Adrenal gland (tissue), 12 donors: ENCODE measurements around the gene STAP2. TPM values are rescaled to one million over a fixed set of nuclear protein-coding genes. Genes with fewer than 3 reads are reported as not detected.
"Not testable (repeated sequence)": the region's sequence is repeated elsewhere in the genome, so short reads cannot be mapped to it uniquely, and the experiment has no call there.

Experiments
- DNase-seq, 7 donors: peaks; one replicate each; pipeline ENCODE4 v3.0.0-alpha.2; 2019 to 2020
- H3K27ac ChIP-seq, 5 donors: fragments of 200-600 bp; sonication (generic) in 4 of 5; 1 replicate in 3 of 5; 2 replicates in 2 of 5; pipeline versions ENCODE4 v1.5.1 to v1.8.0; 2016 to 2020; ENCODE audit warnings: mild to moderate bottlenecking in 1 of 5
- H3K27me3 ChIP-seq: fragments of 200-600 bp; 2 replicates; pipeline ENCODE4 v1.8.0; 2021
- H3K36me3 ChIP-seq, 2 donors: fragments of 200-600 bp; replicated peaks in 1 of 2; 1 replicate in 1 of 2; 2 replicates in 1 of 2; pipeline versions ENCODE4 v1.5.1 to v1.8.0; 2018 to 2022
- H3K4me1 ChIP-seq, 2 donors: fragments of 200-600 bp; replicated peaks in 1 of 2; 1 replicate in 1 of 2; 2 replicates in 1 of 2; pipeline versions ENCODE4 v1.5.1 to v1.8.0; 2018 to 2021
- H3K4me3 ChIP-seq, 4 donors: fragments of 200-600 bp; sonication (generic) in 3 of 4; one replicate each; pipeline ENCODE4 v1.5.1; 2016 to 2018
- H3K9me3 ChIP-seq, 3 donors: fragments of 200-600 bp; sonication (generic) in 1 of 3; replicated peaks in 1 of 3; 1 replicate in 2 of 3; 2 replicates in 1 of 3; pipeline versions ENCODE4 v1.5.1 to v1.8.0; 2016 to 2021
- CTCF ChIP-seq, 6 experiments: fragments of 450-650 bp in 4 of 6; fragments of 200-600 bp in 2 of 6; sonication (generic) in 1 of 6; IDR thresholded peaks; 1 replicate in 5 of 6; 2 replicates in 1 of 6; pipeline versions ENCODE4 v1.5.1 to v1.8.0; 2016 to 2021; ENCODE audit warnings: antibody characterized with exemption in 6 of 6, mild to moderate bottlenecking in 2 of 6, moderate library complexity in 1 of 6
- POLR2A ChIP-seq, 2 donors: fragments of 450-650 bp; IDR thresholded peaks; one replicate each; pipeline ENCODE4 v1.6.1; 2017; ENCODE audit warnings: antibody characterized with exemption in 2 of 2, mild to moderate bottlenecking in 2 of 2, moderate library complexity in 1 of 2
- WGBS, 4 donors: extraction: QIAGEN DNeasy Blood & Tissue Kit in 2 of 4; methylation state at CpG; one replicate each; pipeline versions ENCODE4 v1.1.5 to v1.1.7; 2013 to 2017; 5-methylcytosine and 5-hydroxymethylcytosine counted together
- intact Hi-C, 2 donors: fragments of 100-400 bp; cut with DNase I; formaldehyde crosslinking; loops; one replicate each; pipeline versions ENCODE4 v1.14.1 to v1.15.0; 2022 to 2023
- polyA plus RNA-seq, 3 donors: library from polyadenylated mRNA; stranded (reverse); fragments of 200-250 nt in 2 of 3; fragments of 350-450 nt in 1 of 3; fragmentation: Illumina TruSeq in 1 of 3; extraction: RNeasy Lipid Tissue Mini Kit (QIAGEN cat#74804) in 1 of 3; gene quantifications; one replicate each; pipeline ENCODE4 v1.2.3, GENCODE V29; 2013 to 2014
- total RNA-seq, 9 donors: library from RNA; depleted of rRNA in 4 of 9; stranded (reverse); fragments of >200 nt in 4 of 9; fragments of 120-200 nt in 1 of 9; fragmentation: NEBNext Ultra II Directional in 1 of 9; extraction: Animal tissue kit (Norgen Biotek cat#: 25700) in 1 of 9; gene quantifications; one replicate each; pipeline versions ENCODE4 v1.1.0 to v1.2.4, GENCODE V29; 2013 to 2023
- donor health status: healthy with polysubstance abuse.
- donor health status: Bipolar disorder and iron deficiency.
- donor health status: DM: yes; HTN: yes; CAD: no.
- donor health status: DM: no; HTN: no; CAD: no.
- donor health status: DM: no; HTN: no; CAD: no.
- donor health status: DM: yes; HTN: yes; CAD: no.

Gene STAP2
- total and polyA plus RNA-seq, 12 donors = 5.7 to 106 (median 36.5) TPM

GRCh38 chr19:4334929-4335570 is 3.6 kb downstream of the STAP2 start:
- H3K4me1 ChIP-seq = peaks cover 0 to 7% of the 10 kb centered on the region in 2 donors
- 93 to 95% (median 94%) methylated on average over 7 of the region's 7 CpGs for WGBS, 4 donors
- intact Hi-C loops = no loop called here

GRCh38 chr19:4329858-4330257 is 8.8 kb downstream of the STAP2 start:
- Histone ChIP-seq H3K4me1 (peaks cover 9 to 20% of the 10 kb centered on the region in 2 donors), H3K27ac (no peak overlapping the region), H3K9me3 (no peaks in the 10 kb centered on the region), H3K4me3 (no peak overlapping the region), H3K36me3 (no peaks in the 10 kb centered on the region), H3K27me3 (no peaks in the 10 kb centered on the region)
- no peak for TF ChIP-seq CTCF (IDR thresholded peaks at IDR 0.05)
- no peak for TF ChIP-seq POLR2A (IDR thresholded peaks at IDR 0.05)
- DNase-seq = peak in 2 of 7 donors; percentile 36 to 41
- intact Hi-C loops = no loop called here
- WGBS, 4 donors = 94 to 98% (median 97%) methylated on average over 7 to 19 of the region's 19 CpGs

More at GRCh38 chr19:4334929-4335570, 3.6 kb downstream of the STAP2 start:
- no peaks in the 10 kb centered on the region for H3K27me3 ChIP-seq
- no peak overlapping the region for H3K27ac ChIP-seq
- no peak overlapping the region for H3K4me3 ChIP-seq
- H3K9me3 ChIP-seq = no peaks in the 10 kb centered on the region
- TF ChIP-seq CTCF (IDR thresholded peaks at IDR 0.05) = no peak
- TF ChIP-seq POLR2A (IDR thresholded peaks at IDR 0.05) = no peak
- no peak for DNase-seq
- no peaks in the 10 kb centered on the region for H3K36me3 ChIP-seq

GRCh38 chr19:4328991-4329681 is 9.5 kb downstream of the STAP2 start:
- 34 to 50% (median 40%) methylated on average over 27 to 35 of the region's 35 CpGs for WGBS, 4 donors
- H3K36me3 ChIP-seq, H3K27me3 ChIP-seq, intact Hi-C loops, H3K27ac ChIP-seq, H3K9me3 ChIP-seq: not testable (repeated sequence)
- peaks cover 9 to 20% of the 10 kb centered on the region in 2 donors for H3K4me1 ChIP-seq
- DNase-seq = peak in 2 of 7 donors; percentile 35 to 50
- peak overlapping the region in 1 of 4 donors; percentile 50 for H3K4me3 ChIP-seq

- Histone ChIP-seq H3K36me3 (no peaks in the 10 kb centered on the region), H3K4me3 (peak overlapping the region in 2 of 4 donors; percentile 10 to 62)
These were observed 10.2 kb downstream of the STAP2 start for GRCh38 chr19:4328243-4328990.

More at GRCh38 chr19:4328243-4328990, 10.2 kb downstream of the STAP2 start:
- intact Hi-C loops = no loop called here
- TF ChIP-seq POLR2A (IDR thresholded peaks at IDR 0.05) (peak in 1 of 2 donors; percentile 26), CTCF (IDR thresholded peaks at IDR 0.05) (peak in 1 of 6 experiments; percentile 11)
- 1 to 7% (median 2%) methylated on average over 6 to 49 of the region's 49 CpGs for WGBS, 4 donors
- DNase-seq = peak; percentile 89 to 99 (median 98)
- H3K27me3 ChIP-seq = no peaks in the 10 kb centered on the region
- peaks cover 9 to 20% of the 10 kb centered on the region in 2 donors for H3K4me1 ChIP-seq
- H3K9me3 ChIP-seq = no peaks in the 10 kb centered on the region
- peak overlapping the region in 2 of 5 donors; percentile 51 to 75 for H3K27ac ChIP-seq
